G401.6 (cell line): ENCODE measurements around the gene GPR137B.

Experiments used
- FAIRE-seq: peaks from 2 replicates; lab custom pipeline; 2012; peaks lifted over from hg19 to GRCh38; lab: Jason Lieb, UNC

Gene GPR137B

DNA sequence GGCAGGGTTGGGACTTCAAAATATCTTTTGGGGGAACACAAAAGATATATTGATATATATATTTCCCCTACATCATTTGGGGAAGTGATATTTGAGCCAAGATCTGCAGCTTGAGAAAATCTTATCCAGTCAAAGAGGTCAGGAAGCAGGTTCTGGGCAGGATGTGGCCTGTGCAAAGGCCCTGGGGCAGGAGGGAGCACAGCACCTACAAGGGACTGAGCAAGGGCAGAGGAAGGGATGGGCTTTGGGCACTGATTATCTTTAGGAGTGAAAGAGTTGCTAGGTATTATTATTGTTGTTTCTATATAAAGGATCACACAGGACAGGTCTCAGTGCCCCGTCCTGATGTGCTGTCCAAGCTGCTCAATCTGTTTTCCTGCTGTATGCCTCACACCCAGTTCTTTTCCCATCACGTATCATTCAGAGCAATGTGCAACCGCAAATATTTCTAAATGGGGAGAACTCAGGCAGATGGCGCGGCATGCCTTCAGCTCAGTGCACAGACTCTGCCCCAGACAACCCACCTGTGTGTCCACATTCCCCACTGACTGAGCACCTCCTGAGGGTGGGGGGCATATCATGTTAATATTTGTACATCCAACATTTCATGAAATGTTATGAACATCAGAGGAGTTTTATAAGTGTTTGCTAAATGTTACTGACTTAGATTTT lies 28.1 kb upstream of the GPR137B start:
- no peak for FAIRE-seq

DNA sequence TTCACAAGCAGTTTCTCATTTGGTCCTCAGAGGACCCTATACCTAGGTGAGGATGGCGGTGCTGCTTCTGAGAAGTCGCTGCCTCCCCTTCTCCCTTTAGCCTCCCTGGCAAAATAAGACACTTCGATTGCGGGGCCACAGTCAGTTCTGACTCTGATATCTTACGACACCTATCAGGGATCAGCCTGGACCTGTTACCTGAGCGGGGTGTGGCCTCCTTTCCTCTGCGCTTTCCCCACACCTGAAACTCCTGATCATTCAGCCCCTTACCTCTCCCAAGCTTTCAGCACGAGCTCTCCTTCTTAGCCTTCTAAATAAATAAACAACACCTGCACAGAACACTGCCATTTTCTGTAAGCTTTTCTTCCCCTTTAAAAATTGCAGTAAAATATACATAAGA lies 24.6 kb upstream of the GPR137B start:
- FAIRE-seq: no peak

DNA sequence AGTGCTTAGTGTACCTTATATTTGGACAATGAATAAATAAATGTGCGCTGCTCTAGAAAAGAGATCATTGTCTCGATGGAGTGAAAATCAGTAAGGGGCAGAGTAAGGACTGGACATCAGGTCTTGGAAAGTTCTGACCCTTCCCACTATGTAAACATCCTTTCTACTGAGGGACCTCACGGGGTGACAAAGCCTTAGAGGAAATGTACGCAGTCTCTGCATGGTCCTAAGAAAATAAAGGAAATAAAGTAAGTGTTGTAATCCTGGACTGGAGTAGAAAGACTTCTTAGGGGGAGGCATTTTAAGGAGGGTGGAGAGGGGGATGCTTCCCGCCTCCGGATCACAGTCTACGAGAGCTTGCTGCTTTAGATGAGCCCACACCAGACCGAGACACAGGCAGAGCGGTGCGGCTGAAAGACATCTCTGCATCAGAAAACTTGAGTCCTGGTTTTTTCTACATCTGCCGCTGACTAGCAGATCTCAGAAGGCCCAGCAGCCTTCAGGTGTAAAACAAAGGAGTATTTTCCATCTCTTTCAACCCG lies 22.3 kb upstream of the GPR137B start:
- FAIRE-seq: no peak

DNA sequence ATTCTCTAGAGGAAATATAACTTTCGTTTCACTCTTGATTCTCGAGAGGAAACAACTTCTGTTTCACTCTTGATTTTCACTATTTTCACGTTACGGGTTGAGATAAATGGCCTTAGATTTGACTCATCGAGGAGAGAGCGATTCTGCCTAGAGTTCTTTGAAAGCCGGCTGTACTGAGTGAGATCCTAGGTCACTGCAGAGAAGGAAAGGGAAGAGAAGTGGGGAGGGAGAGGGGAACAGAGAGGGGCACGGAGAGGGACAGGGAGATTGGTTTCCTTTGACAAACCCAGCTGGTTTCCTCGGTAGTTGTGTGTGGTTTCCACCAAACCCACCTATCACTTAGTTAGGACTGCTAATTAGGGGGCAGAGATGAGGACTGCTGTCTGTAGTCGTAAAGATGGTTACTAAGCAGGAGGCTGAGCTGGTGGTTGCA lies 21.6 kb upstream of the GPR137B start:
- FAIRE-seq: no peak

DNA sequence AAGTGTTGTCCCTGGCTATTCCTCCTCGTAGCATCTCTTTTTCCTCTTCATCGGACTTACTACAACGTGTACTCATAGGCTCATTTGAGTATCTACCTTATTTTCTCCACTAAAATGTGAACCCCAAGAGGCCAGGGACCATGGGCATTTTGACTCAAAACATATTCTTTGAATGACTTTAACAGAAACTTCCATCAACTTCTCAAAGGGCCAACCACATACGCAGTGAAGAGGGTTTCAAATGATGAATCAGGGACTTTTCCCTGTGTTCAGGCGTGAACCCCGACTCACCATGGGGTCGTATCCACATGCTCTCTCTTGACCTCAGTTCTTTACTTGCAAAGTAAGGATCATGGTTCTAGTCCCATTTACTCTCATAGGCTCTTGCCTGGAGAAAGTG lies 20.2 kb upstream of the GPR137B start:
- no peak for FAIRE-seq

DNA sequence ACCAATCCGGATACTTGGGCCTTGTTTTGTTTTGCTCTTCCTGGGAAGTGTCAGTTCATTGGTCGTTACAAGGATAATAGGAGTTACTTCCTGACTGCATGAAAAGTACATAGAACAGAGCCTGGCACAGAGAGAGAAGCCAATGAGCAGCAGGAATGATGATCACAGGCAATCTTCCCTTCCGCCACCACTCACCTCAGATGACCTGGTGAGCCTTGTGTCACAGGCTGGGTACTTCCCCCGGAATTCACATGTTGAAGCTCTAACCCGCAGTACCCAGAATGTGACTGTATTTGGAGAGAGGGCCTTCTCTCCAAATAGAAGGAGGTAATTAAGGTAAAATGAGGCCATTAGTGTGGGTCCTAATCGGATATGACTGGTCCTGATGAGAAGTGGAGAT lies 18.8 kb upstream of the GPR137B start:
- FAIRE-seq: no peak

DNA sequence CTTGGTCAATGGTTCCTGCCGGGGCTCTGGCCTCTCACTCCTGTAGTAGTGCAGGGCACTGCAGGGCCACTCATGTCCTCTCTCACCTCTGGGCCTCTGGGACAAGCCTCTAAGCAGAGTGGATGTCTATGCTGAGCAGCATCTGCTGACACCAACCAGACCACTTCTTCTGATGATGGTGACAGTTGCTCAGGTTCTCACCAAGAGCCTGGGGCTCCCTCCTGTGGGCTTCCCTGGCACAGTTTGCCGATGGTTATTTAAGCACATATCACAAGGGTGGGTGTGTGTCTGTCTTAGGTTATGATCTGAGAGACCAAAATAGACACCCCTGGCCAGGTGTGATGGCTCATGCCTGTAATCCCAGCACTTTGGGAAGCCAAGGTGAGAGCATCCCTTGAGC lies 17.4 kb upstream of the GPR137B start:
- no peak for FAIRE-seq

DNA sequence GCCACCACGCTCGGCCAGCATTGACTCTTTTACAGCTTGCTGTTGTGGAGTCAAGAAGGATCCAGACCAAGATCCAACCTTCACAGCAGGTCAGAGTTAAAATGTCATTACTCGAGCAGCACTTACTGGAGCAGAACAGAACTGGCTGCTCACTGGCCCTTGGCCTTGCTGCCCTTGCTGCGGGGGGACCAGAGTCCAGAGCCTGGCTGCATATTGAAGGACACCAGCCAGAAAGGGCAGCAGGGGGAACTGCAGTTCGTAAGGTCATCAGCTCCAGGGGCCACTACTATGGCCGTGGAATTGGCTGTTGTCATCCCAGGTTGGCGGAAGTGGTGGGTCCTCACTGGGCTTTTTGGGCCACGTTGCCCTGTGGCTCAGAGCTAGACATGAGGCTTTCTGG lies 15.3 kb upstream of the GPR137B start:
- FAIRE-seq: no peak

DNA sequence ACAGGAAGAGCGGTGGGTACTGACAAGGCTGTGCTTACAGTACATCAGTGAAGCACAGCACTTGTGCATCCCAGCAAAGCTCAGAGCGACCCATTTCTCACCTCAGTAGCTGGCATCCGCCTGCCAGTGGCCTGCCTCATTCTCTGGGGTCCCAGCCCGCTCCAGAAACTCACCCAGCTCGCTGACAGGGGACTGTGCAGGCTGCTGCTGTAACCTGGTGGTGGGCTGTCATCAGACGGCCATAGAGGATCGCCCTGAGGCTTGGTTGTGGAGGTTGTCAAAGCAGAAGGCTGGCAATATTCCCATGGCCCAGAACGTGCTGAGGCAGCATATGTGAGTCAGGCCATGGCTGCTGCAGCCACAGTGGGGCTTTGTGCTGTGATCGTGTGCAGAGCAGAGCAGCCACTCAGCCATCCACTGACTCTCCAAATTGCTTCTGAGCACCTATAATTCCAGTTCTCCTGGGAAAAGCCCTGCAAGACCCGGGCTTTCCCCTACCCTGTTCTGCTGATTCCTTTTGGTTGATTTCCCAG lies 13.6 kb upstream of the GPR137B start:
- no peak for FAIRE-seq

DNA sequence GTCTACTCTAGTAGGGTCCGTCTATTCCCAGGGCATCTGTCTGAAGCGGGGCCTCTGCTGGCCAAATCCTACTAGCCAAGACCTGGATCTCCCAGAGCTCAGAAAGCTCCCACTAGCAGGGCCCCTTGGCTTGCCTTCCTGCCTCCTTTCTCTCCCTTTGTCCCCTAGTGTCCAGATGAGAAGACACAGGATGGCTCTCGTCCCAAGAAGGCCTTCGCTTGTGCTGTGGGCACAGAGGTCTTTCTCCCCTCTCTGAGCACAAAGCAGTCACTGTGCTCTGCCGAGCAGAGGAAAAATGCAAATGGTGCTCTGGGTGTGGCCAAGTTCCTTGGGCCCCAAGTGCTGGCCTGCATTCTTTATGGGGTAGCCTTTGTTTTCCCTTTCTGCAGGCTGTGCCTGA lies 13.0 kb upstream of the GPR137B start:
- no peak for FAIRE-seq

DNA sequence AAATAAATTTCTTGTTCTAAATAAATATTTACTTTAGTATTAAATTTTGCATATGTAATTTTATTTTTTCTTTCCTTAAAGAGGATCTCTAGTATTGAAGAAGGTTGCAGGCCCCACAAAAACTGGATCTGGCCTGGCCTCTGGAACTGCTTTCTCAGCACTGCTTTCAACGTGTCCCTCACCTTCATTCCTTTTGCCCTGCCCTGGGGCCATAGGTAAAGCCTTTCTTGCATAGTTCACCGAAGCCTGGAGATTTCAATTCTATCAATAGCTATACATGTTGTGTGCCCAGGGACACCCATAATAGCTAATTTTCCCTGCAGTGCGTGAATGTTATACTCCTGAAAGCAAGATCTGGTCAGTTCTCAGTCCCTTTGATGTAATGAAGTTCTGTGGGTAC lies 12.0 kb upstream of the GPR137B start:
- no peak for FAIRE-seq

DNA sequence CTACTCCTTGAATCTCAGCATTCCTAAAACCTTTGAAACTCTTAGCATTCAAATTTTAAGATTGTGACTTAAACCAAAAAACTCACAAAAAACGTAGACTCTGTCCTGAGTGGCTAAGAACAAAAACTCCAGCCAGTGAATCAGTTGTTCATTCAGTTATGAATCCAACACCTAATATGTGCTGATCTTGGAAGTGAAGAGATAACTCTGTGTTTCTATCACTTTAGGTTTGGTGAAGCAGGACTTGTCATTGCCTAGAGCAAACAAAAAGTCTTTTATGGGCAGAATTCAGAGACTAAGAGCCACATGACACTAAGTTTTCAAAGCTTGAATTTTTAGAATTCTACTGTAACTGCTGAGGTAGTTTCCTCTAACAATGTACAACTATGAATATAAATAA lies 10.4 kb upstream of the GPR137B start:
- FAIRE-seq: no peak

DNA sequence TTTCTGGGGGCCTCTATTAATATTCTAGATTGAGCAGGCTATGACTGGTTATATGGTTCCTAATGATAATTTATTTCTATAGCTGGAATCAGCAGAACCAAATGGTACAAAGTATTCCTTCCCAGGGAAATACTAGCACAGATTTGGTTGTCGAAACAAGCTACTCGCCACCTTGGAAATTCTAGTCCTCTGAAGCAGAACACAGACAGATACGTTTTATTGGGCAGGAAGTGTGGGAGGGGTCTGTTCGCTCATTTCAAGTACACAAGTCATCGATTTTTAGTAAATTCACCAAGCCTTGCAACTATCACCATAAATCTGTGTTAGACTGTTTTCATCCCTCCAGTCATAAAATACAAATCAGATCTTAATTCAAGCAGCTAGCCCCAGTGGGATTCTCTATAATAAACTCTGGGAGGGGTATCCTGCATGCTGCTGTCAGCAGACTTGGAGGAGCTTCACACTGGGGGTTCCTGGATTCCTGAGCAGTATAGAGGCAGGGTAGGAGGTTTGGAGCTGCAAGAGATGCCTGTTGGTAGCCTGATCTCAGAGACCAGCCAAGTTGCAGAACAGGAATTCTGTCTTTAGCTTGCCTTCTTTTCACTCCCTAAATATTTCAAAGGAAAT lies 9.8 kb upstream of the GPR137B start:
- FAIRE-seq: no peak

DNA sequence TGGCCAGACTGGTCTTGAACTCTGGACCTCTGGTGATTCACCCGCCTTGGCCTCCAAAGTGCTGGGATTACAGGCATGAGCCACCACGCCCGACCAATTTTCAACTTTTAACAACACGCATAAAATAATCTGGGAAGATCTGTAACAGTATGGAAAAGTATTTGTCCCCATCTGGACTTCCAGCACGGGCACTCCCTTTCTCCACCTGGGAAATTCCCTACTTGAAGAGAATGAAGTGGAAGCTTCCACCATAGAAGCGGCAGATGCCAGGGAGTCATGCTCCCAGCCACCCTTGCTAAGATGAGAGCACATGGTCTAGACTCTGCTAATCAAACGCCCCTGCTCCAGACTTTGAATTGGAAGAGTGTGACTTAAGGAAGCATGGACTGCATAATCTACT lies 9.0 kb upstream of the GPR137B start:
- FAIRE-seq: no peak

DNA sequence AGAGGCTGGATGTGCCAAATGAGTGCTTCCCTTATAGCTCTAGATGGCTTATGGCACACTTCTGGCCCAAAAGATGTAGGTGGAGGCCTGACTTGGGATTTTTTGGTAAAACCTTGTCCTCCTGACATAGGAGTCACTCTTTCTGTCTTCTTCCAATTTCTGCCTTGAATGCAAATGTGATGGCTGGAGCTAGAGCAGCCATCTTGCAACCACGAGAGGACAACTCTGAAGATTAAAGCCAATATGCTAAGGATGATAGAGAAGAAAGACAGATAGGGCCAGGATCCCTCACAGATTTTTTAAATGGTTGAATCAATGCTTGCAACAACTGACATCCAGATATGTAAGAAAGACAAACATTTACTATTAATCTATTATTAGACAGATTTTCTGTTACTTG lies 8.5 kb upstream of the GPR137B start:
- no peak for FAIRE-seq

DNA sequence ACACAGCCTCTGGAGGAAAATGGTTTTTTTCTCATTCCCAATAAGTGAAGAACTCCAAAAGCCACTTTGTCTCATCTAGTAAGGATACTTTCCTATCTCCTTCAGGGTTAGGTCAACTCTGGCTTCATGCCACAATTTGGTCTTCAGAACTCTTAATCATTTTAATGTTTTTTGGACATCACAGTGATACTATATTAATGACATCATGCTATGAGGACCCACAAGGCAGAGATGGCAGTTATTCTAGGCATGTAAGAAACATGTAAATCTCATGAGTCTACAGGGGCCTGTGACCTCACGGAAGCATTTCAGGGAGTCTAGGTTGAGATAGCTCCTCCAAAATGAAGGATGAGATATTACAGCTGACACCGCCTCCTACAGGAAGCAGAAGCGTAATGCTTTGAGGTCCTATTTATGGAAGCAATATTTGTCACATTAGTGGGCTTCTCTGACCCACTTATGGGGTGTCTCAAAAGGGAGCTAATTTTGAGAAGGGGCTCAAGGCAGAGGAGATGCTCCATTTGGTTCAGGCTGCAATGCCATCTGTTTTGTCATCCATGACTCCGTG lies 5.0 kb upstream of the GPR137B start:
- FAIRE-seq: no peak

DNA sequence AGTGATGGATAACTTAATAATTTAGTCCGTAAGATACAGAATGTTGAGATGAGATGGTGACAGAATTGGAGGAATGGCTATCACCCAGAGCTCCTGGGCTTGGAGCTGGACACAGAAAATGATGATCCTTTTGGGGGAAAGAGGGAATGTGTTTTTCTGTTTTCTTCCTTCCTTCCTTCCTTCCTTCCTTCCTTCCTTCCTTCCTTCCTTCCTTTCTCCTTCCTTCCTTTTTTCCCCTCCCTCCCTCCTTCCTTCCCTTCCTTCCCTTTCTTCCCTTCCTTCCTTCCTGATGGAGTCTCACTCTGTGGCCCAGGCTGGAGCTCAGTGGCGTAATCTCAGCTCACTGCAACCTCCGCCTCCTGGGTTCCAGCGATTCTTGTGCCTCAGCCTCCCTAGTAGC lies 2.8 kb upstream of the GPR137B start:
- FAIRE-seq: no peak

DNA sequence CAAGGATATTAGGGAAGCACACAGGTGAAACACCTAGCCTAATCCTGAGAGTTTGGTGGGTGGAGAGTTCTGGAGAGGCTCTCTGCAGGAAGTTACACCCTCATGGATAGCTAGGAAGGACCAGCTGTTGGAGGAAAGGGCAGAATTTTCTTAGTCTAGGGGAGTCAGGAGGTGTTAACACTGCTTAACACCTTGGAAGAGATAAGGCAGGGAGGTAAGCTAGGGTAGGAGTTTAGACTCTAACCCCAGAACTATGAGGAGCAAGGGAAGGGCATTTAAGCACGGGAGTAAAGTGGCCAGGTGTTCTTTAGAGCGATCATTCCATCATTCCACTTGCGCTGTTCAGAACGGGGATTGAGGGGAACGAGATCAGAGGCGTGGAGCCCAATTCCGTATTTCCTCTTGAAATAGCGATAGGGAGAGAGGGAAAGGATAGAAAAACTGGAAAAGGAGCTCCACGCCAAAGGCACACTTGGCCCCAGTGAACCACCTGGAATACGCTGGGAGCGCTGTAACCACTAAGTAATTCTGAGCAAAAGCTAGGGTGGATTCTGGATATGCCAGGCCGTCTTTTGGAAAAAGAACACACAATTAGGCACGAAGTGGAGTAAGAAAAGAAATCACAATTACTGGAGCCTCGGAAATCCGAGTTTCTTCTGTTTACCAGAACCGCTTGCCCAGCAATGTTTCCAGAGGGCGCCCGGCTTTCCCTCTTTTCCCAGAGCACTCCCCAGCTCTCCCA lies 1.5 kb upstream of the GPR137B start:
- FAIRE-seq: no peak

DNA sequence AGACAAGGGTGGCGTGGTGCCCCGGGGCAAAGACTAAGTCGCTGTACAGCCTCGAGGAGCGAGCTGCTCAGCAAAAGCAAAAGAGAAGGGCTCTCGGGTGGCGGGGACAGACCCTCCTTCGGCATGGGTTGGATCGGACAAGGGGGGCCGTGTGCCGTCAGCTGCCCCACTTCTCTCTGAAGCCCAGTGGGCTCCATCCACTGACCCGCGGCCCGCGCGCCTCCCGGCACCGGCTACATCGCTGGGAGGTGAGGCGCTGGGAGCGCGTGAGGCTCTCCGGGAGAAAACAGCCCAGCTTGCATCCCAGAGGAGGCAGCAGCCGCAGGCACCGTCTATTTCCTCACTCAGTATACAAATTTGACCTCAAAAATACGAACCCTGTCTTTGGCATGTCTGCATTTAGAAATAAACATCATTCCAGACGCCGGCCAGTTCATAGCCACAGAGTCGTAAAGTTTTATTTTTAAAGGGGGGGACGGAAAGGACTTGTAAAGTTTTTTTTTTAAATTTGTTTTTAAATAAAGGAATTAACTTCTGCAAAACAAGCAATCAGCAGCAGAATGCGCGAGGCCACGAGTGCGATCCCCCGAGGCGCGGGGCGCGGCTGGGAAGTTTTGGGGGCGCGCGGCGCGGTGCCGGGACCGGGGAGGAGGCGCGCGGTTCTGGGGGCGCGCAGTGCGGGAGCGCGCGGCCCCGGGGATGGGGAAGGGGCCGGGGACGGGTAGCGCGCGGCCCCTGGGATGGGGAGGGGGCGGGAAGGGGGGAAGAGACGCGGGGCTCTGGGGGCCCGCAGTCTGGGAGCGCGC lies 689 bp upstream of the GPR137B start:
- FAIRE-seq: no peak

DNA sequence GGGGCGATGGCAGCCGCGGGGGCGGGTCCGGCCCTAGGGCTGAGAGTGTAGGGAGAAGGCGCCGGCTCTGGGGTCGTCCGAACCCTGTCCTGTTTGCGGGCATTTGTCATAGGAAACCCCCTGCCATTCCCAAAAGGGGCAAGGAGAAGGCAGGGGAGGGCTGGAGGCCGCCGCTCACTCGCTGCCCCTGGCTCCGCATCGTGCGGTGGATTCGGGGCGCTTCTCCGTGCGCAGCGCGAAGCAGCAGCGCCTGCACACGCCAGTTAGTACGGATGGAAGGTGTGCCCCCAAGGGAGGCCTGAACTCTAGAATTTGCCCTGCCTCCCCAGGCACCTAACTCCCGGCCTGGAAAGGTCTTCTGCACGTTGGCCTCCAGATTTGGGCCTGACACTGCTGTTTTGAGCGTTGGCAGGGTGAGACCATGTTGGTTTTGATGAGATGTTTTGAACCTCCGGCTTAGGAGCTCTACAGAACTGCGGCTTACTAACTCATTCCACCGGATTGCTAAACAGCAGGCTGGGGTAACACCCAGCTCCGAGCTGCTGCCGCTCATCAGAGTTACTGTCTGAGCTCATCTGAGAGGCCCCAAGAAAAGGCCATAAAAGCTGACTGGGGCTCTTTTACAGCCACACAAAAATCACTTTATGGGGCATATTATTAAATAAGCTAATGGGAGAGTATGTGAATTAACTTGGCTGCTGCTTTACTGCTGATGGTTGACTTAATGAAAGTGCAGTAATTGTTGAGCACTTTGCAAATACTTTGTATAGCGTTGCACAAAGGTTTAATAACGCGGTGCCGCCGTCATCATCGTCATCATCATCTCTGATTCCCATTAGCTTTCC lies 987 bp downstream of the GPR137B start:
- no peak for FAIRE-seq

DNA sequence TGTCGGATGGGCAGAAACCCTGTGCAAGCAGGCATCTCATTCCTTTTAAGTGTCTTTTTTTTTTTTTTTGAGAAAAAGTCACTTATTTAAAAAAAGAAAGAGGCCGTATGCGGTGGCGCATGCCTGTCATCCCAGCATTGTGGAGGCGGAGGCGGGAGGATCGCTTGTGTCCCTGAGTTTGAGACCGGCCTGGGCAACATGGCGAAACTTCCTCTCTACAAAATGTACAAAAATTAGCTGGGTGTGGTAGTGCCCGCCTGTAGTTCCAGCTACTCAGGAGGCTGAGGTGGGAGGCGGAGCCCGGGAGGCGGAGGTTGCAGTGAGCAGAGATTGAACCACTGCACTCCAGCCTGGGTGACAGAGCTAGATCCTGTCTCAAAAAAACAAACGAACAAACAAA lies 1.7 kb downstream of the GPR137B start:
- no peak for FAIRE-seq
